ENCODE results near the gene NXPH3. TPM values are rescaled to one million over a fixed set of nuclear protein-coding genes. Genes with fewer than 3 reads are reported as not detected.
A peak's percentile ranks its signal among the peaks of the same experiment; 100 is the strongest.

NXPH3 gene
- total and polyA plus RNA-seq, 10 of the 15 experiments (the other 5 are each of a cell fraction or from before 2014, with no cell fraction given): 0.08 to 0.35 (median 0.12) TPM; not detected in 2

DNA sequence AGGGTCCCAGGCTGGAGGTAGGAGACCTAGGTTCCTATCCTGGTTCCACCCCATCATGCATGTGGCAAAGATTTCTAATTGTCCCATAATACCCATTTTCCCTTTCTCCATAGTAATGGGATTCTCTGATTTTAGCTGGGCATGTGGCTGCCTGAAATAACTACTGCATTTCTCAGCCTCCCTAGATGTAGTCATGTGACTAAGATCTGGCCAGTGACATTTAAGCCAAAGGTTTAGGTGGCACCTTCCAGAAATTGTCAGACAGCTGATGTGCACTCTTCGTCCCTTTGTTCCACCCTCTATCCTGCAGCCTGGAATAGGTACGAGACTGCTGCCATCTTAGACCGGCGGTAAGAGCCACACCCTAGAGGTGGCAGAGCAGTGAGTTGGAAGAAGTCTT is 8.2 kb downstream of the NXPH3 start:
- Histone ChIP-seq H3K4me1 (ENCODE audit: control insufficient read depth, insufficient read depth, low read length) (no peaks in the 10 kb centered on the region), H4K20me1 (ENCODE audit: control insufficient read depth, insufficient read depth) (no peaks in the 10 kb centered on the region), H3K9ac (ENCODE audit: control insufficient read depth, insufficient read depth, low read length) (no peak overlapping the region), H3K9me3 (replicated peaks; ENCODE audit: control insufficient read depth, insufficient read depth, low read length) (no peaks in the 10 kb centered on the region), H2AFZ (ENCODE audit: control insufficient read depth, low read depth, low read length) (no peak overlapping the region), H3K79me2 (ENCODE audit: control insufficient read depth, insufficient read depth, low read length) (no peaks in the 10 kb centered on the region), H3K27me3 (replicated peaks in 1 of 2; ENCODE audit: control insufficient read depth in 2 of 2, insufficient read depth in 2 of 2, low read length in 1 of 2) (no peaks in the 10 kb centered on the region), H3K36me3 (ENCODE audit: control insufficient read depth in 2 of 2, insufficient read depth in 2 of 2, low read length in 1 of 2) (no peaks in the 10 kb centered on the region), H3K4me3 (no peak overlapping the region), H3K27ac (ENCODE audit: control insufficient read depth, insufficient read depth) (no peak overlapping the region), H3K4me2 (ENCODE audit: control insufficient read depth, insufficient read depth) (no peak overlapping the region)
- TF ChIP-seq NR2F1 (conservative IDR thresholded peaks at IDR 0.05) (no peak), MEF2A (IDR thresholded peaks at IDR 0.05; ENCODE audit: insufficient read depth, low read depth, low read length) (no peak), STAT1 (conservative IDR thresholded peaks at IDR 0.05) (no peak)
- TF ChIP-seq, protein P1, sequence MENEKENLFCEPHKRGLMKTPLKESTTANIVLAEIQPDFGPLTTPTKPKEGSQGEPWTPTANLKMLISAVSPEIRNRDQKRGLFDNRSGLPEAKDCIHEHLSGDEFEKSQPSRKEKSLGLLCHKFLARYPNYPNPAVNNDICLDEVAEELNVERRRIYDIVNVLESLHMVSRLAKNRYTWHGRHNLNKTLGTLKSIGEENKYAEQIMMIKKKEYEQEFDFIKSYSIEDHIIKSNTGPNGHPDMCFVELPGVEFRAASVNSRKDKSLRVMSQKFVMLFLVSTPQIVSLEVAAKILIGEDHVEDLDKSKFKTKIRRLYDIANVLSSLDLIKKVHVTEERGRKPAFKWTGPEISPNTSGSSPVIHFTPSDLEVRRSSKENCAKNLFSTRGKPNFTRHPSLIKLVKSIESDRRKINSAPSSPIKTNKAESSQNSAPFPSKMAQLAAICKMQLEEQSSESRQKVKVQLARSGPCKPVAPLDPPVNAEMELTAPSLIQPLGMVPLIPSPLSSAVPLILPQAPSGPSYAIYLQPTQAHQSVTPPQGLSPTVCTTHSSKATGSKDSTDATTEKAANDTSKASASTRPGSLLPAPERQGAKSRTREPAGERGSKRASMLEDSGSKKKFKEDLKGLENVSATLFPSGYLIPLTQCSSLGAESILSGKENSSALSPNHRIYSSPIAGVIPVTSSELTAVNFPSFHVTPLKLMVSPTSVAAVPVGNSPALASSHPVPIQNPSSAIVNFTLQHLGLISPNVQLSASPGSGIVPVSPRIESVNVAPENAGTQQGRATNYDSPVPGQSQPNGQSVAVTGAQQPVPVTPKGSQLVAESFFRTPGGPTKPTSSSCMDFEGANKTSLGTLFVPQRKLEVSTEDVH (IDR thresholded peaks at IDR 0.05; ENCODE audit: low read depth, partially characterized antibody): no peak
- intact Hi-C loops (cut with micrococcal nuclease; ENCODE audit: unreplicated experiment): no loop called here
- ATAC-seq (no peak), DNase-seq (ENCODE audit: low read depth, low spot score) (no peak), FAIRE-seq (no peak)
- in situ Hi-C loops (cut with MboI): no loop called here
- ChIA-PET CTCF (no interaction called here), SMC1A (ENCODE audit: uncharacterized antibody, unreplicated experiment) (no interaction called here), RAD21 (ENCODE audit: unreplicated experiment) (no interaction called here), POLR2A (interaction anchor here (0.5 kb wide), 1 partner anchor 202 kb away, joined by 5 read pairs; no protein-coding TSS in a partner anchor)
- no TSS peak for BruUV-seq (replicated peaks)
- 60% methylated on average over 4 of the region's 4 CpGs for WGBS (ENCODE audit: insufficient coverage, insufficient replicate concordance, low lambda C conversion rate, missing lambda C conversion rate)

GRCh38 chr17:49585422-49586027 is 9.9 kb downstream of the NXPH3 start:
- intact Hi-C loops (cut with micrococcal nuclease; ENCODE audit: unreplicated experiment) (no loop called here), in situ Hi-C loops (cut with MboI) (no loop called here)
- TF ChIP-seq, protein P2, sequence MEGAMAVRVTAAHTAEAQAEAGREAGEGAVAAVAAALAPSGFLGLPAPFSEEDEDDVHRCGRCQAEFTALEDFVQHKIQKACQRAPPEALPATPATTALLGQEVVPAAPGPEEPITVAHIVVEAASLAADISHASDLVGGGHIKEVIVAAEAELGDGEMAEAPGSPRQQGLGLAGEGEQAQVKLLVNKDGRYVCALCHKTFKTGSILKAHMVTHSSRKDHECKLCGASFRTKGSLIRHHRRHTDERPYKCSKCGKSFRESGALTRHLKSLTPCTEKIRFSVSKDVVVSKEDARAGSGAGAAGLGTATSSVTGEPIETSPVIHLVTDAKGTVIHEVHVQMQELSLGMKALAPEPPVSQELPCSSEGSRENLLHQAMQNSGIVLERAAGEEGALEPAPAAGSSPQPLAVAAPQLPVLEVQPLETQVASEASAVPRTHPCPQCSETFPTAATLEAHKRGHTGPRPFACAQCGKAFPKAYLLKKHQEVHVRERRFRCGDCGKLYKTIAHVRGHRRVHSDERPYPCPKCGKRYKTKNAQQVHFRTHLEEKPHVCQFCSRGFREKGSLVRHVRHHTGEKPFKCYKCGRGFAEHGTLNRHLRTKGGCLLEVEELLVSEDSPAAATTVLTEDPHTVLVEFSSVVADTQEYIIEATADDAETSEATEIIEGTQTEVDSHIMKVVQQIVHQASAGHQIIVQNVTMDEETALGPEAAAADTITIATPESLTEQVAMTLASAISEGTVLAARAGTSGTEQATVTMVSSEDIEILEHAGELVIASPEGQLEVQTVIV (IDR thresholded peaks at IDR 0.05; ENCODE audit: borderline replicate concordance, partially characterized antibody): no peak
- TF ChIP-seq, protein P3, sequence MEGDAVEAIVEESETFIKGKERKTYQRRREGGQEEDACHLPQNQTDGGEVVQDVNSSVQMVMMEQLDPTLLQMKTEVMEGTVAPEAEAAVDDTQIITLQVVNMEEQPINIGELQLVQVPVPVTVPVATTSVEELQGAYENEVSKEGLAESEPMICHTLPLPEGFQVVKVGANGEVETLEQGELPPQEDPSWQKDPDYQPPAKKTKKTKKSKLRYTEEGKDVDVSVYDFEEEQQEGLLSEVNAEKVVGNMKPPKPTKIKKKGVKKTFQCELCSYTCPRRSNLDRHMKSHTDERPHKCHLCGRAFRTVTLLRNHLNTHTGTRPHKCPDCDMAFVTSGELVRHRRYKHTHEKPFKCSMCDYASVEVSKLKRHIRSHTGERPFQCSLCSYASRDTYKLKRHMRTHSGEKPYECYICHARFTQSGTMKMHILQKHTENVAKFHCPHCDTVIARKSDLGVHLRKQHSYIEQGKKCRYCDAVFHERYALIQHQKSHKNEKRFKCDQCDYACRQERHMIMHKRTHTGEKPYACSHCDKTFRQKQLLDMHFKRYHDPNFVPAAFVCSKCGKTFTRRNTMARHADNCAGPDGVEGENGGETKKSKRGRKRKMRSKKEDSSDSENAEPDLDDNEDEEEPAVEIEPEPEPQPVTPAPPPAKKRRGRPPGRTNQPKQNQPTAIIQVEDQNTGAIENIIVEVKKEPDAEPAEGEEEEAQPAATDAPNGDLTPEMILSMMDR (IDR thresholded peaks at IDR 0.05 in 2 of 3, conservative IDR thresholded peaks at IDR 0.05 in 1 of 3; ENCODE audit: control insufficient read depth in 2 of 3, extremely low read depth in 1 of 3, insufficient read depth in 1 of 3, low read depth in 3 of 3, low read length in 3 of 3): 0 out of 6 replicates have a peak, but pooled peaks of 2 of the 3 experiments have one; percentile 12 to 15
- ChIA-PET CTCF (no interaction called here), POLR2A (no interaction called here), RAD21 (ENCODE audit: unreplicated experiment) (no interaction called here), SMC1A (ENCODE audit: uncharacterized antibody, unreplicated experiment) (no interaction called here)
- no peaks in the 10 kb centered on the region for H3K79me2 ChIP-seq (ENCODE audit: control insufficient read depth, insufficient read depth, low read length)
- DNase-seq (ENCODE audit: low read depth, low spot score) (no peak), FAIRE-seq (no peak), ATAC-seq (peak; percentile 70)
- BruUV-seq (replicated peaks): no TSS peak
- no peak overlapping the region for H3K4me2 ChIP-seq (ENCODE audit: control insufficient read depth, insufficient read depth)
- WGBS (ENCODE audit: insufficient coverage, insufficient replicate concordance, low lambda C conversion rate, missing lambda C conversion rate): 52% methylated on average over 3 of the region's 3 CpGs
- H3K9ac ChIP-seq (ENCODE audit: control insufficient read depth, insufficient read depth, low read length): no peak overlapping the region
- no peak overlapping the region for H2AFZ ChIP-seq (ENCODE audit: control insufficient read depth, low read depth, low read length)
- no peak overlapping the region for H3K27ac ChIP-seq (ENCODE audit: control insufficient read depth, insufficient read depth)
- no peak overlapping the region for H3K4me3 ChIP-seq
- no peaks in the 10 kb centered on the region for H3K36me3 ChIP-seq (ENCODE audit: control insufficient read depth in 2 of 2, insufficient read depth in 2 of 2, low read length in 1 of 2)
- H3K27me3 ChIP-seq (replicated peaks in 1 of 2; ENCODE audit: control insufficient read depth in 2 of 2, insufficient read depth in 2 of 2, low read length in 1 of 2): no peaks in the 10 kb centered on the region
- no peaks in the 10 kb centered on the region for H4K20me1 ChIP-seq (ENCODE audit: control insufficient read depth, insufficient read depth)
- no peaks in the 10 kb centered on the region for H3K9me3 ChIP-seq (replicated peaks; ENCODE audit: control insufficient read depth, insufficient read depth, low read length)
- H3K4me1 ChIP-seq (ENCODE audit: control insufficient read depth, insufficient read depth, low read length): no peaks in the 10 kb centered on the region

Data from GM12878 (cell line).